ENCODE measurements around the gene MSX2.

DNA sequence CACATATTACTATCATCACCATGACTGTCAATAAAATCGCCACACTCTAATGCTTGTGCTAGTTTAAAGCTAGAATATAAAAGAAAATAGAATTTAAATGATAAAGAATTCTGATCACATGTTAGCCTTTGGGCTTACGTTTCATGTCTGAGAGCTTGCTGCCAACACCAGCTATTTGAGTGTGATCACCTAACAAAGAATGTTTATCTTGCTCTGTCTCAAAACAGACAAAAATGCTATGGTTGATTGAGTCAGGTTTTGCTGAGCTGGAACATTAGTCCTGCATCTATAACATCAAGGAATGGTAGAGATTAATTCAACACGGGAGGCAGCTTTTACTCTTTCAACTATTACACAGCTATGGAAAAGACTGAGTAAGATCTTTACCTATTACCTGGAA, 50.7 kb downstream of the MSX2 start:
- TF ChIP-seq POLR2AphosphoS5 (IDR thresholded peaks at IDR 0.05; ENCODE audit: low read depth, low read length) = no peak
- TF ChIP-seq POLR2A (IDR thresholded peaks at IDR 0.05; ENCODE audit: low read depth, low read length) = no peak

Data from GM12892 (cell line).